Keratinocyte (primary cell): ENCODE results near the gene POU5F2.

Experiments used
- EZH2 ChIP-seq: IDR thresholded peaks from one replicate; pipeline ENCODE4 v1.6.1; 2012; ENCODE audit warnings: inconsistent platforms, mild to moderate bottlenecking, low read length, moderate library complexity
- TF ChIP-seq, protein P1 (sequence below), 3 experiments: IDR thresholded peaks in 1 of 3; conservative IDR thresholded peaks in 1 of 3; optimal IDR thresholded peaks in 1 of 3; 2 replicates in 2 of 3; 3 replicates in 1 of 3; pipeline versions ENCODE3 to v1.5.1; 2011; ENCODE audit warnings: low read length in 3 of 3, mild to moderate bottlenecking in 3 of 3, moderate library complexity in 2 of 3, control low read depth in 1 of 3, inconsistent platforms in 1 of 3; ENCODE audit not compliant: insufficient read depth in 2 of 3; ENCODE audit errors: extremely low read depth in 1 of 3

DNA sequence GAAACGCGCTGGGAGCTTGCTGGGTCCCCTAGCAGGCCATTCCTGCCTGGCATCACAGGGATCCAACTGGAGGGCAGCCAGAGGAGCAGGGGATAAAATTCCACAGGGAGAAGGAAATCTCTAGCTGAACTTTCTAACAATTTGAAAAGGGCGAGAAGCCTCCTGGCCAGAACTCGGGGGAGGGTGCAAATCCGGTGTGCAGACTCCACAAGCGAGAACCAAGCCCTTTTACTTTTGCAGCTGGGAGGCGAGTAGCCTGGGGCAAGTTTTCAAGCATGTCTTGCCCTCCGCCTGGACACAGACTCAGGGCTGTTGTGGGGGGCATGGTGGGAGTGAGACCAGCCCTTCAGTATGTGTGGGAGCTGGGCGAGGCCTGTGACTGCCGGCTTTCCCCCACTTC lies 14.3 kb upstream of the POU5F2 start:
- TF ChIP-seq, protein P1, sequence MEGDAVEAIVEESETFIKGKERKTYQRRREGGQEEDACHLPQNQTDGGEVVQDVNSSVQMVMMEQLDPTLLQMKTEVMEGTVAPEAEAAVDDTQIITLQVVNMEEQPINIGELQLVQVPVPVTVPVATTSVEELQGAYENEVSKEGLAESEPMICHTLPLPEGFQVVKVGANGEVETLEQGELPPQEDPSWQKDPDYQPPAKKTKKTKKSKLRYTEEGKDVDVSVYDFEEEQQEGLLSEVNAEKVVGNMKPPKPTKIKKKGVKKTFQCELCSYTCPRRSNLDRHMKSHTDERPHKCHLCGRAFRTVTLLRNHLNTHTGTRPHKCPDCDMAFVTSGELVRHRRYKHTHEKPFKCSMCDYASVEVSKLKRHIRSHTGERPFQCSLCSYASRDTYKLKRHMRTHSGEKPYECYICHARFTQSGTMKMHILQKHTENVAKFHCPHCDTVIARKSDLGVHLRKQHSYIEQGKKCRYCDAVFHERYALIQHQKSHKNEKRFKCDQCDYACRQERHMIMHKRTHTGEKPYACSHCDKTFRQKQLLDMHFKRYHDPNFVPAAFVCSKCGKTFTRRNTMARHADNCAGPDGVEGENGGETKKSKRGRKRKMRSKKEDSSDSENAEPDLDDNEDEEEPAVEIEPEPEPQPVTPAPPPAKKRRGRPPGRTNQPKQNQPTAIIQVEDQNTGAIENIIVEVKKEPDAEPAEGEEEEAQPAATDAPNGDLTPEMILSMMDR (optimal IDR thresholded peaks at IDR 0.05 in 1 of 3, IDR thresholded peaks at IDR 0.05 in 1 of 3, conservative IDR thresholded peaks at IDR 0.05 in 1 of 3; ENCODE audit: extremely low read depth in 1 of 3, insufficient read depth in 2 of 3, low read length in 3 of 3) = no peak
- TF ChIP-seq EZH2 = no peak
